NB4 (cell line): ENCODE results near the gene DCAF11.
"Not testable (repeated sequence)": the region's sequence is repeated elsewhere in the genome, so short reads cannot be mapped to it uniquely, and the experiment has no call there.

Experiments used
- DNase-seq: peaks from one replicate; pipeline ENCODE4 v3.0.0; 2010; ENCODE audit warnings: low read depth
- H3K4me3 ChIP-seq: one replicate; pipeline ENCODE4 v1.5.1; 2011; ENCODE audit warnings: mild to moderate bottlenecking, low read depth, low read length, moderate library complexity
- MYC ChIP-seq: IDR thresholded peaks from 2 replicates; pipeline ENCODE4 v1.6.1; 2011; ENCODE audit warnings: low read depth, low read length
- POLR2A ChIP-seq: IDR thresholded peaks from 2 replicates; pipeline ENCODE4 v1.6.1; 2011; ENCODE audit warnings: mild to moderate bottlenecking; ENCODE audit not compliant: insufficient read length; ENCODE audit errors: extremely low read depth
- TF ChIP-seq, protein P1 (sequence below): IDR thresholded peaks from one replicate; pipeline ENCODE4 v1.5.1; 2012; ENCODE audit warnings: low read depth, low read length
- TF ChIP-seq, protein P2 (sequence below): IDR thresholded peaks from 2 replicates; pipeline ENCODE4 v1.6.1; 2011; ENCODE audit warnings: low read depth, low read length

Gene DCAF11

DNA sequence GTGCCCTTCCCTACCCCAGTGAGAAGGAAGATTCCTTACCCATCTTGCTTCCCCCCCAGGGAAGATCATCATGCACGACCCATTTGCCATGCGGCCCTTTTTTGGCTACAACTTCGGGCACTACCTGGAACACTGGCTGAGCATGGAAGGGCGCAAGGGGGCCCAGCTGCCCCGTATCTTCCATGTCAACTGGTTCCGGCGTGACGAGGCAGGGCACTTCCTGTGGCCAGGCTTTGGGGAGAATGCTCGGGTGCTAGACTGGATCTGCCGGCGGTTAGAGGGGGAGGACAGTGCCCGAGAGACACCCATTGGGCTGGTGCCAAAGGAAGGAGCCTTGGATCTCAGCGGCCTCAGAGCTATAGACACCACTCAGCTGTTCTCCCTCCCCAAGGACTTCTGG is 11.1 kb upstream of the DCAF11 start:
- no peak for DNase-seq
- TF ChIP-seq, protein P1, sequence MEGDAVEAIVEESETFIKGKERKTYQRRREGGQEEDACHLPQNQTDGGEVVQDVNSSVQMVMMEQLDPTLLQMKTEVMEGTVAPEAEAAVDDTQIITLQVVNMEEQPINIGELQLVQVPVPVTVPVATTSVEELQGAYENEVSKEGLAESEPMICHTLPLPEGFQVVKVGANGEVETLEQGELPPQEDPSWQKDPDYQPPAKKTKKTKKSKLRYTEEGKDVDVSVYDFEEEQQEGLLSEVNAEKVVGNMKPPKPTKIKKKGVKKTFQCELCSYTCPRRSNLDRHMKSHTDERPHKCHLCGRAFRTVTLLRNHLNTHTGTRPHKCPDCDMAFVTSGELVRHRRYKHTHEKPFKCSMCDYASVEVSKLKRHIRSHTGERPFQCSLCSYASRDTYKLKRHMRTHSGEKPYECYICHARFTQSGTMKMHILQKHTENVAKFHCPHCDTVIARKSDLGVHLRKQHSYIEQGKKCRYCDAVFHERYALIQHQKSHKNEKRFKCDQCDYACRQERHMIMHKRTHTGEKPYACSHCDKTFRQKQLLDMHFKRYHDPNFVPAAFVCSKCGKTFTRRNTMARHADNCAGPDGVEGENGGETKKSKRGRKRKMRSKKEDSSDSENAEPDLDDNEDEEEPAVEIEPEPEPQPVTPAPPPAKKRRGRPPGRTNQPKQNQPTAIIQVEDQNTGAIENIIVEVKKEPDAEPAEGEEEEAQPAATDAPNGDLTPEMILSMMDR: no peak
- TF ChIP-seq, protein P2, sequence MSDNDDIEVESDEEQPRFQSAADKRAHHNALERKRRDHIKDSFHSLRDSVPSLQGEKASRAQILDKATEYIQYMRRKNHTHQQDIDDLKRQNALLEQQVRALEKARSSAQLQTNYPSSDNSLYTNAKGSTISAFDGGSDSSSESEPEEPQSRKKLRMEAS: no peak
- no peak for TF ChIP-seq MYC
- no peak for TF ChIP-seq POLR2A
- H3K4me3 ChIP-seq: no peak overlapping the region

DNA sequence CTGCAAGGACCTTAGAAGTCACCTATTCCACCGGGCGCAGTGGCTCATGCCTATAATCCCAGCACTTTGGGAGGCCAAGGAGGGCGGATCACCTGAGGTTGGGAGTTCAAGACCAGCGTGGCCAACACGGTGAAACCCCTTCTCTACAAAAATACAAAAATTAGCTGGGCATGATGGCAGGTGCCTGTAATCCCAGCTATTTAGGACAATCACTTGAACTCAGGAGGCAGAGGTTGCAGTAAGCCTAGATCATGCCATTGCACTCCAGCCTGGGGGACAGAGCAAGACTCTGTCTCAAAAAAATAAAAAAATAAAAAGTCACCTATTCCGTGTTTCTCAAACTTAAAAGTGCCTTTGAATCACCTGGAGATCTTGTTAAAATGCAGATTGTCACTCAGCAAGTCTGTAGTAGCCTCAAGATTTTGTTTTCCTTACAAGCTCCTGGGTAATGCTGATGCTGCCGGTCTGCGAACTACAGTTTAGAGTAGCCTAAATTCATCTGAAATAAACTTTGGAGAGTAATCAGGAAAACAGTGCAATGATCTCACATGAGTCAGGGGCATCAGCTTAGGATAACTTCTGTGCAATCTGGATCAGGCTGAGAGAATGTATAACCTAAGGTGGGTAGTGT is 8.9 kb upstream of the DCAF11 start:
- DNase-seq, H3K4me3 ChIP-seq: not testable (repeated sequence)

DNA sequence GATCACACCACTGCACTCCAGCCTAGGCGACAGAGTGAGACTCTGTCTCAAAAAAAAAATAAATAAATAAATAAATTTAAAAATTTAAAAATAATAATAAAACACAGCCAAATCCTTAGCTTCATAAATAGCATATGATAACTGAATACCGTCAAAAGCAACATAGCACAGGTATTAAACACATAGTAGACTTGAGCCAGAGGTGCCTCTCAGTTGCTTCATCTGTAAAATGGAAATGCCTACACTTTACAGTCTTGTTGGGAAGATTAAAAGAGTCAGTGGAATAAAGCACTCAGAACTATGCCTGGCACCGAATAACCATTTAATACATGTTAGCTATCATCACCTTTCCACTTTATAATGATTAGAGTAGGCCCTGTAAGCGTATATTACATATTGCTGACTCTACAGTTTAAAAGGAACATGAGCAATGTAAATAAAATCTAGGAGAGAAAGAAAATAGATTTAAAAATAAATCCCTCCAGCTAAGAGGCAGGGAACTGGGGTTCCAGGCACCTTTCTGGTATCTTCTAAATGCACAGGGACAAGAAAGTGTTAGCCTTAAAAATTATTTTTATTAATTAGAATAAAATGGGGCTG is 7.8 kb upstream of the DCAF11 start:
- TF ChIP-seq MYC: no peak
- TF ChIP-seq, protein P1: no peak
- no peak for TF ChIP-seq POLR2A
- TF ChIP-seq, protein P2: no peak
- no peak overlapping the region for H3K4me3 ChIP-seq
- DNase-seq: no peak

DNA sequence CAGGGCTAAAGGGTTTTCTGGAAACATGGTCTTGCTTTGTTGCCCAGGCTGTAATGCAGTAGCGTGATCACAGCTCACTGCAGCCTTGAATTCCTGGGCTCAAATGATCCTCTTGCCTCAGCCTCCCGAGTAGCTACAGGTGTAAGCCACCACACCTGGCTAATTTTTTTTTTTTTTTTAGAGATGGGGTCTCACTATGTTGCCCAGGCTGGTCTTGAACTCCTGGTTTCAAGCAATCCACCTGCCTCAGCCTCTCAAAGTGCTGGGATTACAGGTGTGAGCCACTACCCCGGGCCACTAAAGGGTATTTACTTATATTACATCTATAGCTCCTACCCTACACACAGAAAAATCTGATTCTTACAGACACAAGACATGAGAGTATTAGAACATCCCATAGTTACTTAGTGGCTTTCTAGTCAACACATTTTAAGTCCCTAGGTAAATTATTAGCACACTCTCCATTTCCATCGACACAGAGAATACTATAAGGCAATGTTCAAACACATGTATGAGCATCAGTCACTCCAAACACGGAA is 6.2 kb upstream of the DCAF11 start:
- no peak for DNase-seq
- H3K4me3 ChIP-seq: no peak overlapping the region
- TF ChIP-seq MYC: no peak
- TF ChIP-seq, protein P2: no peak
- TF ChIP-seq POLR2A: no peak
- TF ChIP-seq, protein P1: no peak

DNA sequence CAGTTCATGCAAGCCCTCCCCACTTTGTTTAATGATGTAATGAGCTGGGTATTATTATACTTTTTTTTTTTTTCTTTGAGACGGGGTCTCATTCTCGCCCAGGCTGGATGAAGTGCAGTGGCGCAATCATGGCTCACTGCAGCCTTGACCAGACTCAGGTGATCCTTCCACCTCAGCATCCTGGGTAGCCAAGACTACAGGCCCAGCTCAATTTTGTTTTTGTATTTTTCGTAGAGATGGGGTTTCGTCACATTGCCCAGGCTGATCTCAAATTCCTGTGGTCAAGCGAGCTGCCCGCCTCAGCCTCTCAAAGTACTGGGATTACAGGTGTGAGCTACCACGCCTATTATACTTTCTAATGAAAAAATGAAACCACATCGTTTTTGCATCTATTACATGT is 4.5 kb upstream of the DCAF11 start:
- no peak overlapping the region for H3K4me3 ChIP-seq
- DNase-seq: no peak
- TF ChIP-seq, protein P2: no peak
- TF ChIP-seq MYC (no peak), POLR2A (no peak)
- TF ChIP-seq, protein P1: no peak

DNA sequence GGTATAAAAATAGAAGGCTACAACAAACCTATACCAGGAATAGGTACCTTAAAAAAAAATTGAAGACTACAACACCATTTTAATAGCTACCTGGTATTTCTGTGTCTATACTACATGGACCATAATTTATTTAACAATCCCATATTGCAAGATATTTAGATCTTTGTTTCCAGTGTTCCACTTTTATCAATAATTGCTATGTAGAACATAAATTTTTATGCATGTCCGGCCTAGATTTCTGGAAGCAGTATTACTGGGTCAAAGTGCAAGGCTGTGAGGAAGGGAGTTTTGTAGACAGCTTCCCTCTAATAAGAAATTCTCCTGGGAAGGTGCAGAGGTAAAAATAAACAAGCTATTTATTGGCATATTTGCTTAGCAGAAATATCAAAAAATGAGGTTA is 4.1 kb upstream of the DCAF11 start:
- no peak overlapping the region for H3K4me3 ChIP-seq
- no peak for DNase-seq
- TF ChIP-seq, protein P1: no peak
- TF ChIP-seq, protein P2: no peak
- TF ChIP-seq MYC: no peak
- TF ChIP-seq POLR2A: no peak
